ENCODE results near the gene SLC47A2.
"Not testable (repeated sequence)": the region's sequence is repeated elsewhere in the genome, so short reads cannot be mapped to it uniquely, and the experiment has no call there.

The SLC47A2 gene

DNA sequence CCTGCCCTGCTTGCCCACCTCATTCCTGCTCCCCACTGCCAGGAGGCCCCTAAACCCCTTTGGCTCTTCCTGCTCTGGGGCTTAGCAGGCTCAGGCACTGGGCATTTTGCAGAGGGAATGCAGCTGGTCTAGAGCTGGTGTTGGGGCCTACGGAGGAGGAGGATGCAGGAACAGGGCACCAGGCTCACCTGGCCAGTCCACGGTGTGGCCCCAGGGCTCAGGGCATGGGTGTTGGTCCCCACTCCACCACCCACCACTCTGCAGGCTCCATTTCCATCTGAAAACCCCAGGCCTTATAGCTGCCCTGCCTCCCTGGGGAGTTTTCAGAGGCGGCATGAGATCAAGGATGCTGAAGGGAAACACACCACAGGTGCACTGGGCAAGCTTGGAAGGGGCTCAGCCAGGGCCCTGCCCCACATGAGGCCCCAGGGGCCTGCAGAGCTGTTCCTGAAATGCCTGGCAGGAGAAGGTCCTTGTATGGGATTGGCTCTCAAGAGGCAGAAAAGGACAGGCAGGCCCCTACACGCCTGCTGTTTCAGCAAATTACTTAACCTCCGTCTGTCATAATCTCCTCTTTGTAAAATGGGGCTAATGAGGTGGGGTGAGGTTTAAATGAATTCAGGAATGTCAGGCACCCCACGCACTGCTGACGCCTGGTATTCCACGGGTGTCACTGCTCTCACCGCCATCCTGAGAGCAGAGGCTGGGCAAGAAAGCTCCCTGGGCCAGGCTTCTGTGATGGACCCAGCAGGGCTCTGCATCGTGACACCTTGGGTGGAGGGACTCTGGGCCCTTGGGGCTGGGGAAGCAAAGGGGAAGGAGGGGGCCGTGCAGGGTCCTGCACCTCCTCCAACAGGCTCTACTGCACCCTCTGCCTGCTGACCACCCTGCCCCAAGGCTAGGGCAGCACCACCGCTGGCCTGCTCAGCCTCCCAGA lies 9.3 kb downstream of the SLC47A2 start:
- DNase-seq: peak; percentile 68

DNA sequence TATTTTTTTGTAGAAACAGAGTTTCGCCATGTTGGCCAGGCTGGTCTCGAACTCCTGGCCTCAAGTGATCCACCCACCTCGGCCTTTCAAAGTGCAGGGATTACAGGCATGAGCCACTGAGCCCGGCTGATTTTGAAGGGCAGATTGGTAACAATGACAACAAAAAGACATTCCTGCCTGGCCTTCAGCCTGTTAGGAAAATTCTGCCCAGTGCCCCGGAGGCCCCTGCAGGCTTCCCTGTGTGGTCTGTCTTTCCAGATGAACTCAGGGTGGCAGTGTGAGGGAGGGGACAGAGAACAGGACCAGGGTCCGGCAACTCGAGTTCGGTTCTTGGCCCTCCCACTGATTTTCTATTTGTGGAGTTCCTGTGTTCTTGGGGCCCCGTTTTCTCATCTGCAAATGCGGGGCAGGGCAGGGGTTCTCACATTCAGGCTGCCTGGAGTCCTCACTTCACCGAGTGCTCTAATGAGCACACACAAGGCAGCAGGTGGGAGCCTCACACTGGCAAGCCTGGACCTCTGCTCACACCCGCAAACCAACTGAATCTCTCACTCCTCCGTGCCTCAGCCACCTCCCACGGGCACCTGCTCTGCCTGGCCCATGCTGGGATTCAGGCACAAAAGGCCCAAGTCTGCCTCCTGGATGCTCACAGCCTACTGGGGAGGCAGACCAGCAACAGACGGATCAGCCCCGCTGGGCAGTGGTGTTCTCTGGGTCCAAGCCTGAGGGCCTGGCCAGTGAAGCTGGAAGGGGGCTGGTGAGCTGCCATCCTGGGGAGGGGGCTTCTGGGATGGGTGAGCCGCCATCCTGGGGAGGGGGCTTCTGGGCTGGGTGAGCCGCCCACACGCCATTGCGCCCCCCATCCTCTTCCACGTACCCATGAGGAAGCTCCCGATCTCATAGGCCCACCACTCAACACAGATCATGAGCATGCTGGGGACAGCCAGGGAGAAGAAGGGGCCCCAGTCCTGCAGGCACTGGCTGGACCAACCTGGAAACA lies 10.3 kb downstream of the SLC47A2 start:
- DNase-seq: no peak

DNA sequence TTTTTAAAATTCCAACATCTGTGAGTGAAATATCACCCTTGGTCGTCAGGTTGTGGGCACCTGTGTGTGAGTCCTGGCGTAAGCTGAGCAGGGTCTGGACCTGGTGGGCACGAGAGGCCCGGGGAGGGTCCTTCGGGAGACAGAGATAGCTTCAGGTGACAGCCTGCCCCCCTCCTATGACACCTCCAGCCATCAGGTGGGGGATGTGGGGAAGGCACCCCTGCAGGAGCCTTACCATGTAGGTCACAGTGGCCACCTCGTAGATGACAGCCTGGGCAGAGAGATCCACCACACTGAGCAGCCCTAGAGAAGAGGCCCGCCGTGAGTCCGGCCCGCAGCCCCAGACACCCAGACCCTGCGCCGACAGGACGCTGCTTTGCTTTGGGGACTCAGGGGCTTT lies 11.2 kb downstream of the SLC47A2 start:
- DNase-seq: no peak

DNA sequence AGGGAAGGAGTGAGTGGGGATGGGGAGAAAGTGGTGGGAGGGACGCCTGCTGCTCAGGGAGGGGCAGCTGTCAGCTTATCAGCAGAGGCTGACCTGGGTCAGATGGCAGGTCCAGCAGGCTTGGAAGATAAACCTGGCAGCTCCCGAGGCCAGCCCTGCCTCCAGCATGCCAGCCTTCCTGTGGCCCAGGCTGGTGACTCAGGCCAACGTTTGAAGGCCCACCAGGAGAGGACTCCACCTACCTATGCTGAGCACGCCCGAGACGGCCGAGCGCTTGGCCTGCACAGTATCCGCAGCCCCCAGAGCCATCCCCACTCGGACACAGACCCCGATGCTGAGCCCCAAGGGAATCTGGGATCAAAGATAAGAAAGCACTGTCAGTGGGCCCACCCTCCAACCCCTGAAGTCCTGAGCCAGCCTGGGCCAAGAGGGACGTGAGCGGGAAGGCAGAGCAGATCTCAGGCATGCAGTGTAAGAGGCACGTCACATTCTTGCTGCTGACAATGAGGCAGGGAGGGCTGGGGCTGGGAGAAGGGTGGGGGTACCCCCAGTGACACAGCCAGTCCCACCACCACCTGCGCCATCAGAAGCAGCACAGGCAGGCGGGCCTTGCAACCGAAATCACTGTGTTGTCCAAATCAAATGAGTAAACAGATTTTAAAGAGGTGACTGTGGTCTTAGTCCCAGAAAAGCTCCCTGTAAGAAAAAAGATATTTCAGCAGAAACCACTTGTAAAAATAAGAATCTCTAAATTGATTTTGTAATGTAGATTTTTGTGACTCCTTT lies 12.4 kb downstream of the SLC47A2 start:
- DNase-seq: no peak

DNA sequence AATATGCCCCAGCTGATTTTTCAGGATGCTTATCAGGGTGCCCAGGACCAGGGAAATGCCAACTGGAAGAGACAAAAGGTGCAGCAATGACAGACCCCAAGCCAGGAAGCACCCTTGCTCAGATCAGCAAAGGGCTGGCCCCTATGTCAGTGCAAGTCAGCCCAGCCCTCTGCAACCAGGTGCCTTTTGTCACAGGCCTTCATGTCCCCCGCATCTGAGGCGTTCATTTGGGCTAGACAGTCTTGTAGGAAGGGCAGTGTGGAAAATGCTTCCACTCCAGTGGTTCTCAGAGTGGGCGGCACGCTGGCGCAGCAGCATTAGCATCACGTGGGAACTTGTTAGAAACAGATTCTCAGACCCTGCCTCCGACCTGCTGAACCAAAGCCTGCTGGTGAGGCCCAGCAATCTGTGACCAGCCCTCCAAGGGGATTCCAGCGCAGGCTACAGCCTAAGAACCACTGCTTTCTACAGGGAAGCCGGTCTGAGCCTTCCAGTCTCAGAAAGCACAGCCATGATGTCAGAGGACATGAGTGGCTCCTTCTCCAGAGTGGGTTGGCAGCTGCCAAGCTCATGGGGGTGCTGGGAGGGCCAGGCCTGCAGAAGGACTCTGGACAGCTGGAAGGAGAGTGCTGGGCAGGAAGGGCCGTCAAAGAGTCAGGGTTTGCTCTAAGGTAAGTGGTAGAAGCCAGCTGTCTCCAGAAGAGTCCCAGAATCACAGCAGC lies 13.1 kb downstream of the SLC47A2 start:
- DNase-seq: no peak

DNA sequence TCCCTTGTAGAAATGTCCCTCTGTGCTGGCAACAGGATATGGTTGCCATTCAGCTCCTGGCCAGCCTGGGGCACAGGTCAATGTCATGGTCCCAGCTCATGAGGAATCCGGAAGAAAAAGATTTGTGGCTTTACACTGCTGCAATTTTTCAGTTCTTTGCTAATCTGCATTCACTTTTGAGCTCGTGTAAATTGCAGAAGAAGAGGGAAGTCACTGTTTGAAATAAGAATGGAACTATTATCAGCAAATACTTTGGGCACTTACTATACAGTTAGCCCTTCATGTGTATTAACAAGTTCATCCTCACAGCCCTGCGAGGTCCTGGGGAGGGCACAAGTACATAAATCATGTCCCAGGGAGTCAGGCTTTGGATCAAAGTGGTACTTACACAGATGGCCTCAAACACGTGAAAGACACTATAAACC lies 14.2 kb downstream of the SLC47A2 start:
- DNase-seq: no peak

DNA sequence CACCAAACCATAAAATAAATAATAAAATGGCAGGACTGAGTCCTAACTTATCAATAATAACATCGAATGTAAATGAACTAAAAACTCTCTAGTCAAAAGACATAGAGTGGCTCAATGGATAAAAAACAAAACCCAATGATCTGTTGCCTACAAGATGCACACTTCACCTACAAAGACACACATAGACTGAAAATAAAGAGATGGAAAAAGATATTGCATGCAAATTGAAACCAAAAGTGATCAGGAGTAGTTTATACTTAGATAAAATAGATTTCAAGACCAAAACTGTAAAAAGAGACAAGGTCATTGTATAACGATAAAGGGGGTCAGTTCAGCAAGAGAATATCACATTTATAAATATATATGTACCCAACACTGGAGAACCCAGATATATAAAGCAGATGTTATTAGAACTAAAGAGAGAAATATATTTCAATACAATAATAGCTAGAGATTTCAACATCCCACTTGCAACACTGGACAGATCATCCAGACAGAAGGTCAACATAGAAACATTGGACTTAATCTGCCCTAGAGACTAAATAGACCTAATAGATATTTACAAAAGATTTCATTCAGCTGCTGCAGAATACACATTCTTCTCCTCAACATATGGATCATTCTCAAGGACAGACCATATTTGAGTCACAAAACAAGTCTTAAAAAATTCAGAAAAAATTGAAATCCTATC lies 29.8 kb downstream of the SLC47A2 start:
- DNase-seq: no peak

DNA sequence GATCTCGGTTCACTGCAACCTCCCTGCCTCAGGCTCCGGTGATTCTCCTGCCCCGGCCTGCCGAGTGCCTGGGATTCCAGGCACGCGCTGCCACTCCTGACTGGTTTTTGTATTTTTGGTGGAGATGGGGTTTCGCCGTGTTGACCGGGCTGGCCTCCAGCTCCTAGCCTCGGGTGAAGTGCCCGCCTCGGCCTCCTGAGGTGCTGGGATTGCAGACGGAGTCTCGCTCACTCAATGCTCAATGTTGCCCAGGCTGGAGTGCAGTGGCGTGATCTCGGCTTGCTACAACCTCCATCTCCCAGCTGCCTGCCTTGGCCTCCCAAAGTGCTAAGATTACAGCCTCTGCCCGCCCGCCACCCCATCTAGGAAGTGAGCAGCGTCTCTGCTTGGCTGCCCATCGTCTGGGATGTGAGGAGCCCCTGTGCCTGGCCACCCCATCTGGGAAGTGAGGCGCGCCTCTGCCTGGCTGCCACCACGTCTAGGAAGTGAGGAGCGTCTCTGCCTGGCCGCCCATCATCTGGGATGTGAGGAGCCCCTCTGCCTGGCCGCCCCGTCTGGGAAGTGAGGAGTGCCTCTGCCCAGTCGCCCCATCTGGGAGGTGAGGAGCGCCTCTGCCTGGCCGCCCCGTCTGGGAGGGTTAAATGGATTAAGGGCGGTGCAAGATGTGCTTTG lies 31.3 kb downstream of the SLC47A2 start:
- not testable (repeated sequence) for DNase-seq

DNA sequence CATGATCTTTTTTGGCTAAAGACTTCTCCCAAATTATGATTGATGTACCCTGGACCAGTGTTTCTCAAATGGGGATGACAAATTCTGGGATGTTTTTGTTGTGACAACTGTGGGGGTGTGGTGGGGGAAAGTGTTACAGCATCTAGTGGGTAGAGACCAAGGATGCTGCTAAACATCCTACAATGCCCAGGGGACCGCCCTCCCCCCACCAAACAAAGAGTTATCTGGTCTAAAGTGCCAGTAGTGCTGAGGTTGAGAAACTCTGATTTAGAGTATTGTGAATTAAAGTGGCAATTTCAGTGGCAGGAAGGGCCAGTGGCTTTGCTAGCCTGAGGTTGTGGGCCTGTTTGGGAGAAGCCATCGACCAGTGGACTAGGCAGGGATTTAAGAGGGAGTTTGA lies 33.3 kb downstream of the SLC47A2 start:
- no peak for DNase-seq

DNA sequence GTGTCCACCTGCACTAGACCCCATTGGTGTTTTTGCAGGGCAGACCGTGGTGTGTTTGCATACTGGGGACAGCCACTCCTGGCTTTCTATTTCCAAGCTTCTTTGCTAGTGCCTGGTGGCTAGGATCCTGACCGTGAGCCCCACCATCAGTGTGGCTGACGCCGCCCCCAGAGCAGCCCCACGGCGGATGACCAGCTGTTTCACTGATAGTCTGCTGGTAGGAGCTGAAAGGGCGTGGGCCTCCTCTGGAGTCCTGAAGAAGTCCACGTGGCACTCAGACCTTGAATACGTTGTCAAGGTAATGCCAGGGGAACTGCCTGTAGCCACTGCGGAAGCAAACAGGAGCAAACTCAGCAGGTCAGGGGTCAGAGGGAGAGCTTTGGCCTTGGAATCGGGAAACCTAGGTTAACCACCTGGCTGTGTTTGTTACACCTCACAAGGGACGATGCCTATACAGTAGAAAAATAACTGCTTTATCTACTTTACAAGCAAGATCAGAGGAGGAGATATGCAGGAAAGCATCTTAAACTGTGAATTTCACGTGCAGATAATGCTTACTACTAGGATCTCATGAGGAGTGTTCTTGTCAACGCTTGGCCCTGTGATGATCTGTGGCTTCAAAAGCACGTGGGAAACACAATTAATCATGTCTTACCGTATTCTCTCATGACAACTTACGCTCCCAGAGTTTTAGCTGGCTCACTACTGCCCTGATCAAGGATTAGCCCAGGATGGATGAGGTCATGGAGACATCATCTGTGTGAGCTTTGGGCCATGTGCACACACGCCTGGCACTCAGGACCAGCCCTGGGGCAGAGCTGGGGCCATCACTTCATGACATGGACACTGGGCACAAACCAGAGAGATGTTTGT lies 37.6 kb downstream of the SLC47A2 start:
- no peak for DNase-seq

DNA sequence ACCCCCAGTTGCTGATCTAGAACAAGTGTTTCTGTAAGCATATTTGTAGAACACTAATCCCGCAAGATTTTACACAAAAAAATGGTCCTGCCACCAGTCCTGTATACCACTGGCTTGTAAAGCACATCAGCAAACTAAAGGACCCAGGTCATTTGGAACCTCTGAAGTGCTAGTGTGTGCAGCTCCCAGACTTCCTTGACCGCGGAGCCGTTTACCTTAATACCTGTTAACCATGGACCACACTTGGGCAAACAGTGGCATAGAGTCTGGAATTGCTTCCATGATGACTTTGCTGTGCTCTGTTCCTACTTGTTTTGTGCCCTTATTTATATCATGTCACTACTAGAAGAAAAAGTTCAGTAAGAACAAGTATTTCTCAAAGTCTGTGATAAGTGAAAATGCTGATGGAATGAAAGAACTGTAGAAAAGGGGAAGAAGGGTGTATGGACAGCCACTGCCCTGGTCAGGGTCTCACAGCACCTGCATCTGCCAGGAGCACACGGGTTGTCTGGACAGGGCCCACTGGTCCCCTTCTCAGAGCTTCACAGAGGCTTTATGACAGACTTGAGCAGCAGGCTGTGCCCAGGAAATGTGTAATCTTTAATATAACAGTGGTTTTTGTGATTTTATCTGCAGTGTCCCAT lies 38.5 kb downstream of the SLC47A2 start:
- no peak for DNase-seq

DNA sequence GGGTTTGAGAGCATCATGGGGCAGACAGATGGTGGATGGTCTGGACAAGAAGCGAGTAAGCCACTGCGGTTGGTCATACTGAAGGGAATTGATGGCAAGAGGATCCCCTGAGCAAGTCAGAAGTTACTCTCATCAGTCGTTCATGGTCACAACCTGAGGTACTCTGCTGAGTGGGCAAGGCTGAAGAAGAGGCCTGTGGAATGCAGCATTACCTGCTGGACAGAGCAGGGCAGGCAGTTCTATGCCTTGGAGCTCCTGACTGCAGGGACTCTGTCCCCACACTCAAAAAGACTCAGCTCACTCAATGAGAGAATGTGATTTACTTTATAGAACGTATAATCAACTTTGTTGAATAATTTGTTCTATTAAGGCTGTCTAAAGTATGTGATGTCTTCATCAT lies 39.5 kb downstream of the SLC47A2 start:
- no peak for DNase-seq

DNA sequence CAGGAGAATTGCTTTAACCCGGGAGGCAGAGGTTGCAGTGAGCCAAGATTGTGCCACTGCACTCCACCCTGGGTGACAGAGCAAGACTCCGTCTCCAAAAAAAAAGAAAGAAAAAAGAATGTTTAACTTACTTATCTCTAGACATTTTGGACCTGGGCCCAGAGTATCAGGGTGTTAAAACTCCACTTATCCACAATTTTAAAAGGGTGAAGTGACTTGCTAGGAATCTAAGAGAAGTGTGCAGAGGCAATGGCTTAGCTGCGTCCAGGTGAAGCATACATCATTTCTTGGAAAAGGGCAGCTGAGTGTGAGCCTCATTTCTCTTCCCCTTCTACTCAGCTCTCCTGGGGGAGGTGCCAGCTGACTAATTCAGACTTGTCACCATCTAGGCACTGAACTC lies 42.8 kb downstream of the SLC47A2 start:
- no peak for DNase-seq

DNA sequence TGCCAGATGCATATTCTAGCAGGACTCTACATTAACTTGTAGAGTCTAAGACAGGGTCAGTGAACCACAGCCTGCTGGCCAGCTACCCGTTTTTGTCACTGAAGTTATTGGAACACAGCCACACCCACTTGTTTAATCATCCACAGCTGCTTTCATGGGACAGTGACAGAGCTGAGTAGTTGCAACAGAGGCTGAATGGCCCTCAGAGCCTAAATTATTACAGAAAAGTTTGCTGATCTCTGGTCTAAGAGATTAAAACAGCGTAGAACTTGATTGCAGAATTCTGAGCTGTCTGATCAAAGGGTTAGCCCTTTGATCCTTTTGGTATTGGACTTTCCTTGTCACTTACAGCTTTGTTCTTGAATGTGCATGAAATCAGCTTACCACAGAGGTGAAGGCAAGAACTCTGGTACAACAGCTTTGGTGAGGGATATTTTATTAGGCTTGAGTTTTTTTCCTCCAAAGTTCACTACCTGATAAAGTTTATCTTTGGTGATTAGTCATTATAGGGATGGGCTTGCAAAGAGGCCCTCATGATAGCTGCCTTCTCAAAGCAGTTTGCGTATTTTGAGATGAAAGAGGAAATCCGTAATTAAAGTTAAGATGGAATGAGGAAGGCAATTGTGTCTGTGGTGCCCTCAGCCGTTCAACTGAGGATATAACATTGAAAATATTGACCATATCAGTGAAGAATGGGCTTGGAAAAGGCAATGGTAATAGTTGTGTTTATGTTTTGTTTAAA lies 44.2 kb downstream of the SLC47A2 start:
- no peak for DNase-seq

DNA sequence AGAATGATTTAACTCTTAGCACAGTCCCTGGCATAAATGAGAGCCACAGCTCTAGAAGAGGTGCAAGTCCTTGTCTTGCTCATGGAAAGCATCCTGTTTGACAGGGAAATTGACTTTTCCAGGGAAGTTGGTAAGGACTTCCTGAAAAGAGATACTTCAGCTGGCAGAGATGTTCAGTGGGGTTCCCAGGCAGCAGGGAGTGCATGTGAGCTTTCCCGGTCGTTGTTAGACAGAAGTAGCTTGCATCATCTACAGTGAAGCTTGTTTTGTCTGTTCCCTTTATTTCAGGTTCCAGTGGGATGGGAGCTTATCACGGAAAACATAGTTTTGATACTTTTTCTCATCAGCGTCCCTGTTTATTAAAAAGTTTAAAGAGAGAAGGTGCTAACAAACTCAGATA lies 45.0 kb downstream of the SLC47A2 start:
- no peak for DNase-seq

DNA sequence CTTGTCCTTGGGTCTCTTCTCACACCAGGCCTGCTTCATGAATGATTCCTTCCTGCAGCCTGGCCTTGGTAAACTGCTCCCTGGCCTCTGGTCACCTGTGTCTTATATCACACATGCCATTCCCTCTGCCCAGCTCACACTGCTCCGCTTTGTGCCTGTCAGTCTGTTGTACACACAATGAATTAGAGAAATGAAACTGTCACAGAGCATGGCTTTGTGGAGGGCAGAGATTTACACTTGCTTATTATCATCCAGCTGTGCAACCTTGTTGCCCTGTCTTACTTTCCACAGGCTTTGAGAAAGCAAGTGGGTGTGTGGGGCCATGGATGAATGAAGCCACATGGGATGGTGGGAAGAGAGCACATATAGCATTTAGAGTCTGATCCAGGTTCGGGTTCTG lies 45.5 kb downstream of the SLC47A2 start:
- no peak for DNase-seq

DNA sequence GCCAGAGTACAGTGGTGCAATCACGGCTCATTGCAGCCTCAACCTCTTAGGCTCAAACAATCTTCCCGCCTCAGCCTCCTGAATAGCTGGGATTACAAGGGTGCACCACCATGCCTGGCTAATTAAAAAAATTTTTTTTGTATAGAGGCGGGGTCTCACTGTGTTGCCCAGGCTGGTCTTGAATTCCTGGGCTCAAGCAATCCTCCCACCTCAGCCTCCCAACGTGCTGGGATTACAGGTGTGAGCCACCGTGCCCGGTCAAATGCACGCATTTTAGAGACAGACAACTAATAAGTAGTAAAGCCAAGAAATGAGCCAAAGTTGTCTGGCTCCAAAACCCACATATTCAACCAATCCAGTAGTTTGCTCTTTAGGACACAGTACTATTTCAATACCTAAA lies 46.7 kb downstream of the SLC47A2 start:
- DNase-seq: not testable (repeated sequence)

DNA sequence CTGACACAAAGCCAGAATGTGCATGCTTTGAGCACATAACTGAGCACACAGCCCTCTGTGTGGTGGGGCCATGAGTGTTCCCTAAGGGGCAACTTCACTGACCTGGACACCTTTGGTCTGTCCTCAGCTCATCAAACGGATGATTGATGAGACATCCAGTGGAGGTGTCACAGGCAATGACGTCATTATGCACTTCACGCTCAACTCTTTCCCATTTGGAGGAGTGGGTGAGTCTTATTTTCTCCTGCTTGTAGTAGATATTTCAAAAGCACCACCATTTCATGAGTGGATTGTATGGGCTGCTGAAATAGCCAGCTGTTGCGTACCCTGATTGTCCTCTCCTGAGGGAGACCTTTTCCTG lies 51.6 kb downstream of the SLC47A2 start:
- DNase-seq: no peak

Data from NCI-H510A (cell line).